ENCODE measurements around the gene SH3PXD2A.
"Not testable (repeated sequence)": the region's sequence is repeated elsewhere in the genome, so short reads cannot be mapped to it uniquely, and the experiment has no call there.

Gene SH3PXD2A

DNA sequence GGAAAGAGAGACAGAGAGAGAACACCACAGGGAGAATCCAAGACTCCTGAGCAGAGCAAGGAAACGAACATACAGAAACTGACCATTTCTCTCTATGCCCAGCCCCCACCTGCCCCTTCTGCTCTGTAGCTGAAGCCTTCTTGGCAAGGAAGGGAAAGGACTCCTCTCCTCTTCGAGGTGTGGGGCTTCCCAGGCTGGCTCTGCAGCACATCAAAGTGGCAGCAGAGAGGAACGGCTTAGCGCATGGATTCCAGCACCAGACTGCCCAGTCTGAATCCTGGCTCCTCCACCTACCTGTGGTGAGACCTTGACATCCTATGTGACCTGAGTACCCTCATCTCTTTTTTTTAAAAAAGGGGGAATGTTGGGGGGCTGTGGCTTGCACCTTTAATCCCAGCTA is 69.4 kb downstream of the SH3PXD2A start:
- DNase-seq, result no peak

DNA sequence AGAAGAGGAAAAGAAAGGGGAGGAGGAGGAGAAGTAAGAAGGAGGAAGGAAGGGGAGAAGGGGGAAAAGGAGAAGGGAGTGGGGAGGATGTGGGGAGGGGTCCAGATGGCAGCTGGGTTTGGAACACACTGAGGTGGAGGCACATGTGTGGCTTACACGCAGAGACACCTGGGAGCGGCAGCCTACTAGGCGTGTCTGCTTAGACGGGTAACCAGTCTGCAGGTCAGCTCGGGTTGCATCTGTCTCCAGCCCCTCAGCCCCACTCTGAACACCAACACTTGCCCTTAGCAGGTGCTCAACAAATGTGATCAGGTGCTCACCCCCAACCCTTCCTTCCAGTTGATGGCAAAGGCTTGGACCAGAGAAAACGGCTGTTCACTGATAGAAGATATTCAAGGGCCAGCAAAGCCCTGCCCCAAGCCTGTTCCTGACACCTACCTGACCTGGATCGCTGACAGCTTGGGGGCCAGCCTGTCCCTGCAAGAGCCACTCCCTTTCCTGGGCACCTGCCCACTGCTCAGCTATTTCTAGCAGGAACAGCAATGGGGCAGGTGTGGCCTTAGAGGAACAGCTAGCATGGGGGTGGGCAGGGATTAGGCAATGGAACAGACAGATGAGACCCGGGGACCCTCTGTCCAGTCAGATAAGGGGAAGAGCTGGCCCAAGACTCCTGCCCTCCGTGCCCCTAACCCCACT is 70.5 kb downstream of the SH3PXD2A start:
- DNase-seq, result no peak

GRCh38 chr10:103784089-103784488 is 71.3 kb downstream of the SH3PXD2A start:
- no peak for DNase-seq

- DNase-seq, result no peak
Observed at GRCh38 chr10:103783681-103784080, 71.7 kb downstream of the SH3PXD2A start.

- no peak for DNase-seq
Observed at GRCh38 chr10:103781329-103782061, 73.9 kb downstream of the SH3PXD2A start.

DNA sequence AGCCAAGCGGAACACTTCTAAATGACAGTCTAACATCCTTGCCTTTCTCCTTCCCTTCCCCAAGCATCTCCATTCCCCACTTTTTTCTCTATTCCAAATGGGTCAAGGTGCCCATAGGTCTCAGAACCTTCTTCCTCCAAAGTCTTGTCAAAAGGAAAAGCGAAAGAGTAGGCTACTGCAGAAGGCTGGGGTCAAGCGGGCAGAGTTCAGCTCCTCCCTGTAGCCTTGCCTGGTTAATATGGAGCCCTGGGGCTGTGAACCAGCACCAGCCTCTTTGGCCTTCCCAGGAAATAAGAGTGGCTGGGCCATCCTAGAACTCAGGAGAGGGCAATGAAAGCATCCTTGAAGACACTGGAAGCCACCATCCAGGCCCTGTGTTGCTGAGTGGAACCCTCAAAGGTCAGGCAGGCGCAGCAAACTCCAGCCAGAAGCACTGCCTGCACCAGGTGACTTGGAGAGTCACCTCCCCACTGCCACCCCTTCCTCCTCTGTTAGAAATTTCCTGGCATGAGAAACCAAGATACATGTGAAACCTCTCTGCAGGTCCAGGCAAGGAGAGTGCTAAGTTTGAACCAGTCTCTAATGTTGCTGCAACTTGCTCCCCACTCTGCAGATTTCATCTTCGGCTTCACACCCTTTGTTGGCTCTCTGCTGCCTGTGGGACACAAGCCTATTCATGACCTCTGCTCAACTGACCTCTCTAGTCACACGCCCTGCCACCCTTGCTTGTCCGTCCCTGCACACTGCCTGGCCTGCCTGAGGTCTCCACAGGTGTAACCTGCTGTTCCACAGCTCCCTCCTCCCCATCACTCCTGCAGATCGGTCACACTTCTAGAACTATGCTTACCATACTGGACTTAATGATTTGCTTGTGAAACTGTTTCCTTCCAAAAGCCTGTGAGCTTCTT is 74.9 kb downstream of the SH3PXD2A start:
- no peak for DNase-seq

GRCh38 chr10:103778358-103779139 is 76.8 kb downstream of the SH3PXD2A start:
- DNase-seq, result no peak

- no peak for DNase-seq
Observed at GRCh38 chr10:103776878-103777591, 78.3 kb downstream of the SH3PXD2A start.

DNA sequence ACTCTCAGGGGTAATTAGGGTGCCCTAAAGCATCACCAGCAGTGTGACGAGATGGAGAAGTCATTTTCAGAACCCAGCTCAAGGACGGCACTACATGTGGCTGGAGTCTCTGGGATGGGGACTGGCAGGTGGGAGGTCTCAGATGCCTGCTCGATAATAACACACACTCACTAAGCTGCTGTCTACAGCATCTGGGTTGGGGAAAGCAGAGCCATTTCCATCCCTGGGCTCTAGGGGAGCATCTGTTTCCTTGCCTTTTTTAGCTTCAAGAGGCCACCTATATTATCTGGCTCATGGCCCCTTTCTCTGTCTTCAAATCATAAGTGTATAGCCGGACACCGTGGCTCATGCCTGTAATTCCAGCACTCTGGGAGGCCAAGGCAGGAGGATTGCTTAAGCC is 79.6 kb downstream of the SH3PXD2A start:
- no peak for DNase-seq

- not testable (repeated sequence) for DNase-seq
Observed at GRCh38 chr10:103772846-103773245, 82.5 kb downstream of the SH3PXD2A start.

DNA sequence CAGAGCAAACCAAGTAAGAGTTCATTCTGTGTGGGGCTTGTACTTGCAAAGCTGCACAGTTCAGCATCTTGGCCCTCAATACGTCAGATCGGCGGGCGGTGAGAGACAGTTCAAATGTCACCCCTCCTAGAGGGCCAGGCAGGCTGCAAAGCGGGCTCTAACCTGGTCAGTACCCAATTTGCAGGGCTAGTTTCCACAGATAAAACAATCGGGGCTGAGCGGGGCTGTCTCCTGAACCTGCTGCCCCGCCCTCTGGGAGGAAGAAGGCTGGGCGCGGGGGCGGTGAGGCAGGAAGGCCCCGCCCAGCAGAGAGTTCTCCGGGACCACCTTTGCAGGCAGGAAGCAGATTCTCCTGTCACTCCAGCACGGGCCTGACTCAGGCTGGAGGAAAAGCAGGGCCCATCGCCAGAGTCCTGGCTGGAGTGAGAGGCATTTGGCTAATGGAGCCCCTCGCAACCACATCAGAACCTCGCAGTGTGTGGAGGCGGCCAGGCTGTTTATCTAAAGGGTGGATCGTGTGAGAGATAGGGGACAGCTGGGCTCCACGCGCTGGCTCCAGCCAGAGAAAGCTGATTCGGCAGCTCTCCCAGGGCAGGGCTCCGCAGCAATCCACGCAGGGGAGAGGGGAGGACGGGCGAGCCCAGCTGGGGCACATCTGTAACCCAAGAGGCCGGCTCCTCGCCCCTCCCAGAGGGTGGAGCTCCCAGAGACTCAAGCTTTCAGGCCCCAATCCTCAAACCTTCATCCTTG is 83.1 kb downstream of the SH3PXD2A start:
- no peak for DNase-seq

DNA sequence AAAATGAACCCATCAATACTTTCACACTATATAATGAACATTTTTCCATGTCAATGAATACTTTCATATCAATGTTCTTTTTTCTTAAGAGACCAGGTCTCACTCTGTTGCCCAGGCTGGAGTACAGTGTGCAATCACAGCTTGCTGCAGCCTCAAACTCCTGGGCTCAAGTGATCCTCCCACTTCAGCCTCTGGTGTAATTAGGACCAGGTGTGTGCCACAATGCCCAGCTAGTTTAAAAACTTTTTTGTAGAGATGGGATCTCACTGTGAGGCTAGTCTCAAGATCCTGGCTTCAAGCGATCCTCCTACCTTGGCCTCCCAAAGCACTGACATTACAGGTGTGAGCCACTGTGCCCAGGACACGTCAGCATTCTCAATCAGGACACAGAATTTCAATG is 85.2 kb downstream of the SH3PXD2A start:
- DNase-seq, result no peak

- DNase-seq, result no peak
Observed at GRCh38 chr10:103769176-103769575, 86.2 kb downstream of the SH3PXD2A start.

GRCh38 chr10:103768345-103768744 is 87.0 kb downstream of the SH3PXD2A start:
- DNase-seq, result no peak

DNA sequence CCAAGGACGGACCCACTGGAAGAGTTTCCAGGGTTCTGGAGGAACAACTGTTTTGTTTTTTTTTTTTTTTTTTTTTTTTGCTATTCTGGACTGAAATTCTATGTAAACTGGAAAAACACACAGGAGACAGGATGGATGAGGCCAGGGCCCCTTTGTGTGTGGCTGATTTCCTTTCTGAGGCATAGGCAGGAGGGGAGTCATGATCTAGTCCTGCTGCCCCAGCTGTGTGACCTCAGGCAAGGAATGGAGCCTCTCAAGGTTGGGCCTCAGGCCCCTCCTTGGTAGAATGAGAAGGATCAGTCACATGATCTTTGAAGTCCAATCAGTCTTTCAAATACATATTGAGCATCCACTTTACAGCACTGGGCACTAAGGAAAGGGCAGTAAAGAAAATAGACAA is 87.6 kb downstream of the SH3PXD2A start:
- DNase-seq, result no peak

GRCh38 chr10:103766751-103767505 is 88.4 kb downstream of the SH3PXD2A start:
- no peak for DNase-seq

DNA sequence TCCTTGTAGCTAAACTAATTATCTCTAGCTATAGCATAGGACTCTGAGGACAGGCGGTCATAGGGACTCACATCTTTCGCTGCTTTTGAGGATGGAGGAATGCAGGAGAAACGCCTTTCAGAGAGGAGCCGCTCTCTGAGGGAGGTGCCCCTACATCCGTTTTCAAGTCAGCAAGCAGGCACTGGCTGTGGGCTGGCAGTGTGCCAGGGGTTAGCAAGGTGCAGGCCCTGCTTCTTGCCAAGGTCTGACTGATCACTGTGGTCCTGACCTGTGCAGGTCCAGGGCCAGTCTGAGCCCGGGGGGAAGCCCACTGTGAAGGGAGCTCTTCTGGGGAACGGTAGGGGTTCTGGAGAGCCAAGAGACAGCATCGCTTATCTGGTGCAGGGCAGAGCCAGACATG is 89.4 kb downstream of the SH3PXD2A start:
- no peak for DNase-seq

DNA sequence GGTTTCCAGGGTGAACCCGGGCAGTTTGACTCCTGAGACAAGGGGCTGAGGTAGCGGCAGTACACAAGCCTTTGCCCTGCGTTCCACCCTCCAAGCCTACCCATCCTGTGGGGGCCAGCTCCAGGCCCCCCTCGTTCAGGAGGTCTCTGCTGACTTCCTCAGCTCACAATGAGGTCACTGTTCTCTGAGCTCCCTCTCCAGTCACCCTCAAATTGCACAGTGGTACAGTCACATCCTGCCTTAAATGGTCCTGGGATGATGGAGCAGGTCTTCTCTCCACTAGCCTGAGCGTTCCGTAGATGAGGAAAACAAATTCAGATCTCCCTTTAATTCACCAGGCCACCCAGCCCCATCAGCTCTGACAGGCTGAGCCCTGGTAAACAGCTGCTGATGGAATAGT is 90.2 kb downstream of the SH3PXD2A start:
- no peak for DNase-seq

DNA sequence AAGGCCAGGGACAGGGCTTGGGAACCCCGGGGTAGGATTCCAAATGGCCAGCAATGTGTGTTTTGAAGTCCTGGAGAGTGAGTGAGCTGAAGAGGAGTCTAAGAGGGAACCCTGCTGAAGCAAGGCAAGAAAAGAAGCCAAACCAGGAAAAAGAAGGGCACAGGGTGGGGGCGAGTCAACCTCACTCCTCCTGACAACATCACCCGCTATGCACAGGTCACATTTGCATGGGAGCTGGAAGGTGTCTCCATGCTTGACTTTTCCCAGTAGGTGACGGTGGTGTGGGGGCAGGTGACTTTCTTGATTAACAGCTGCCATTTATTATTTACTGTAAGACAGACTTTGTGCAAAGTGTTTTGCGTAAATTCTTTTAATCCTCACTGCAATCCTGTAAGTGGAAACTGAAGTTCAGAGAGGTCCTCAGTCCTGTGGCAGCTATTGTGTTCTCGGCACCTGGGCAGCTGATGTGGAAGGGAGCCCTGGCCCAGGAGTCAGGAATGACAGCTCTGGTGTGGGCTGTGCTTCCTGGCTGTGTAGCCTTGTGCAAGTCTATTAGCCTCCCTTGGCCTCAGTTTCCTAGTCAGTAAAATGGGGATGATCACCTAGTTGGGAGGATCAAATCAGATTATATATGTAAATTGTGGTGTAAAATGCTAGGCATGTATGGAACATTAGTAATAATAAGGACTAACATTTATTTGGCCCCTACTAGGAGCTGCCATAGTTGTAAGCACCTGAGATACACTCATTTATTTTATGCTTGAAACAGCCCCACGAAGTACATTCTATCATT is 90.9 kb downstream of the SH3PXD2A start:
- no peak for DNase-seq

Data from SHP77 treated with DMSO at 0.1 percent for 48 hours (cell line).